Measurements from ENCODE around the gene MC5R.

Gene MC5R

GRCh38 chr18:13823707-13824395, at the start of gene MC5R:
Gene MC5R (plus strand): TSS chr18:13824149. CDS start chr18:13825766, 1,617 bp downstream.
- peak; percentile 57 for DNase-seq

- DNase-seq, result no peak
Measured at GRCh38 chr18:13775058-13775457, 48.9 kb upstream of the MC5R start.

- no peak for DNase-seq
Measured at GRCh38 chr18:13791181-13791580, 32.8 kb upstream of the MC5R start.

- DNase-seq, result no peak
Measured at GRCh38 chr18:13793819-13794218, 30.1 kb upstream of the MC5R start.

GRCh38 chr18:13796515-13796914, 27.4 kb upstream of the MC5R start:
- no peak for DNase-seq

- DNase-seq, result no peak
Measured at GRCh38 chr18:13797157-13797611, 26.8 kb upstream of the MC5R start.

- DNase-seq, result no peak
Measured at GRCh38 chr18:13799396-13799795, 24.6 kb upstream of the MC5R start.

- DNase-seq, result peak; percentile 48
Measured at GRCh38 chr18:13800505-13801259, 23.3 kb upstream of the MC5R start.

- no peak for DNase-seq
Measured at GRCh38 chr18:13801260-13801601, 22.7 kb upstream of the MC5R start.

GRCh38 chr18:13804305-13804704, 19.6 kb upstream of the MC5R start:
- DNase-seq, result no peak

GRCh38 chr18:13808294-13809042, 15.5 kb upstream of the MC5R start:
- DNase-seq, result no peak

- DNase-seq, result no peak
Measured at GRCh38 chr18:13809043-13809430, 14.9 kb upstream of the MC5R start.

- no peak for DNase-seq
Measured at GRCh38 chr18:13809531-13810255, 14.3 kb upstream of the MC5R start.

GRCh38 chr18:13810950-13811485, 12.9 kb upstream of the MC5R start:
- DNase-seq, result no peak

- no peak for DNase-seq
Measured at GRCh38 chr18:13811993-13812392, 12.0 kb upstream of the MC5R start.

- peak; percentile 45 for DNase-seq
Measured at GRCh38 chr18:13813271-13813849, 10.6 kb upstream of the MC5R start.

GRCh38 chr18:13826209-13826608, 2.3 kb downstream of the MC5R start:
- no peak for DNase-seq

GRCh38 chr18:13831864-13832508, 8.0 kb downstream of the MC5R start:
- no peak for DNase-seq

- no peak for DNase-seq
Measured at GRCh38 chr18:13834496-13835015, 10.6 kb downstream of the MC5R start.

GRCh38 chr18:13835202-13835601, 11.3 kb downstream of the MC5R start:
- no peak for DNase-seq

GRCh38 chr18:13836559-13836958, 12.6 kb downstream of the MC5R start:
- DNase-seq, result no peak

GRCh38 chr18:13849791-13850190, 25.8 kb downstream of the MC5R start:
- no peak for DNase-seq
